GM21515 (cell line): ENCODE data around the gene HNRNPU.

ENCODE experiments used
- ATAC-seq: cut with Tn5 transposase; IDR thresholded peaks from one replicate; pipeline ENCODE4 v1.9.1; 2021; ENCODE audit not compliant: unreplicated experiment

Gene HNRNPU

DNA sequence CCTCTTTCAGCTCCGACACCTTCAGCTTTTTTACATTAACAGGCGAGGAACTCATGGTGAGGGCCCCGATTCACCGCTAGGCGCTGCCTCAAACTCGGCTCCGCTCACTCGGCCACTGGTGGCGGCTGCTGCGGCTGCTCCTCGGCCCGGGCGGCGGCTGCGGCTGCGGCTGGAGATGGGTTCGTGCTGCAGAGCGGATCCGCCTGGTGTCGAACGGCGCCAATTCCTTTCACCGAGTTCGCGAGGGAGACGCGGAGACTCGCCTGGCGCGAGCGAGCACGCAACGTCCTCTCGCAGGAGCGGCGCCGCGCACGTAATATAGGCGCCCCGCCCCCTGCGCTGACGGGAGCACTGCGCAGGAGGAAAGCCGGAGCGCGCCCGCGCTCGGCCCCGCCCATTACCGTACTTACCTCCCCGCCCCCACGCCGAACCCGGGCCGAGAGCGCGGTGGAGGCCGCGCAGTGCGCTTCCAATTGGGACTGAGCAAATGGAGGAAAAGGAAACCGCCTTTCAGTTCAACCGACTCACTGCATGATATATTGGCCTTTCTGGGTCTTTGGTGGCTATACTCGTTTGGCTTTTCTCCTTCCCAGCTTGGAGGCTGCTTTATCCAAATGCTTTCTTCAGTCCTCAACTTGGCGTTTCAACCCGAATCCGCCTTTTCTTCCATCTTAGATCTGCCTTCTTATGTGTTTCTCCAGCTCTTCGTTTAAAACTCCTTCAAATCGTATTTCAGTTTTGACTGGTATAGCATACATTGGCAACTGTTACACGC, at the start of gene HNRNPU:
Gene HNRNPU (minus strand): TSS at position 291 of the 775 bp plus-strand sequence. CDS start 236 bp downstream, at position 55.
- ATAC-seq: peak; percentile 68

DNA sequence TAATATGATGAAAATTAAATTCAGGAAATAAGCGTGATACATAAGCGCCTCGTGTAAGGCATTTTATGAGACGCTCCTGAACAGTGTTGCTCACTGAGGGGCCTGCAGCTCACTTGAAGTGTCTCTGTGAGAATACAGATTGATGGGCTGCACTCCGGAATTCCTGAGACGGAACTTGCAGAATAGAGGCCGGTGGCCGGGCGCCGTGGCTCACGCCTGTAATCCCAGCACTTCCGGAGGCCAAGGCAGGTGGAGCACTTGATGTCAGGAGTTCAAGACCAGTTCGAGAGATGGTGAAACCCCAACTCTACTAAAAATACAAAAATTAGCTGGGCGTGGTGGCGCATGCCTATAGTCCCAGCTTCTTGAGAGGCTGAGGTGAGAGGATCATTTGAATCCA, 49.5 kb upstream of the HNRNPU start:
- ATAC-seq: no peak

DNA sequence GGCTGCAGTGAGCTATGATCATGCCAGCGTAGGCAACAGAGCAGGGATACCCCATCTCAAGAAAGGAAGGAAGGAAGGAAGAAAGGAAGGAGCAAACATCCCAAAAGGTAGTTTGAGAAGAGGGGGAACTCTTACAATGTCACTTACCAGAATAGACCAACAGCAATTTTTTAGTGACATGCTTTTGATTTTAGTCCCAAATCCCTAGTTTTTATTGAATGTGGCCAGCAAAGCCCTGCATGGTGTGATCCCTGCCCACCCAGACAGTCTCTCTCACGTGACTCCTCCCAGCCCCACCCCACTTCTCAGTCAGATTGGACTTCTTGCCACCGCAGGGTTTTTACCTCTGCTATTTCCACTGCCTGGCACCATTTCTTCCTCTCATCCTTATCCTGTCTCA, 39.8 kb upstream of the HNRNPU start:
- no peak for ATAC-seq

DNA sequence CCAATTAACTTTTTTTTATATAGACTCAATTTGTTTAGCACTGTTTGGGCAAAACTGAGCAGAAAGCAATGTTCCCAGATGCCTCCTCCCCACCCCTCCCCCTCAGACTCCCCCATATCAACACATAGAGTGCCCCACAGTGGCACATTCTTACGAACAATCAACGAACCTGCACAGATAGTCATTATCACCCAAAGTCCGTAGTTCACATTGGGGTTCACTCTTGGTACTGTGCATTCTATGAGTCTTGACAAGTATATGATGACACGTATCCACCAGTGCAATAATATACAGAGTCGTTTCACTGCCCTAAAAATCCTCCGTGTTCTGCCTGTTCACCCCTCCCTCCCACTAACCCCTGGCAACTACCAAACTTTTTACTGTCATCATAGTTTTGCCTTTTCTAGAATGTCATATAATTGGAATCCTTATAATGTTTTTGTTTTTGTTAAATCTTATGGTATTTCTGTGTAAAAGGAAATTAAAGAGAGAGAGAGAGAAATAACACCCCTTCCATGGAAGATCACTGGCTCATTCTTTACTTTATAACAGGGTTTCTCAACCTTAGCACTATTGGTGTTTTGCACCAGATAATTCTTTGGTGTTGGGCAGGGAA, 37.2 kb upstream of the HNRNPU start:
- ATAC-seq: no peak

DNA sequence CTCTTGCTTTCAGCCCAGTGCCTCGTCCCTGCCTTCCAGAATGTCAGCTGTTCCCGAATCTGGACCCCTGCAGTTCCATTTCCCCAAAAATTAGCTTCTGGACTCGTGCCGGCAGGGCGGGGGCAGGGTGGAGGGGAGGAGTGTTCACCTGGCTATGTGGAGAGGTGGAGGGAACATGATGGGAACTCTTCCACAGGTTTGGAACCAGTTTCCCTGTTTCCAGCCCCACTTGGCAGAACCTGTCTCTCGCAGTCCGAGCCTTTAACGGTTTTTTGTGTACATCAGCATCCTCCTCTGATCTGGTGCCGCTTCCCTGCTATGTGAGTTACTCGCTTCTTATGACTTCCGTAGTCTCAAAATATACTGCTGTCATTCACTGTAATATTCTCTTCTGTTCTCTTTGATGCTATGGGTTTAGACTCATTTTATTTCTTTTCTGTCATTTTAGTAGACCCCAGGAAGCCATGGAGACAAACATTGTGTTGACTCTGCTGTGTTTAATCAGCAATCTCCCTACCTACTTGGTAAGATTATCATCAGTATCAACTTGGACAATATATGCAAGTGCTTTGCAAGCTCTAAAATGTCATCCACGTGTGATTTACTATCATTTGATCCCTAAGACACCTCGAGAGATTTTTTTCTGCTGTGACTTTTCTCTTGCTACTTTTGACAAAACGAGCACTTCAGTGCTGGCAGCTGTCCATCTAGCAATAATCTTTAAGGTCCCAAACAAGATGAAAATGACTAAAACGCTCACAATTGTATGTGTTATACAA, 33.3 kb upstream of the HNRNPU start:
- no peak for ATAC-seq

DNA sequence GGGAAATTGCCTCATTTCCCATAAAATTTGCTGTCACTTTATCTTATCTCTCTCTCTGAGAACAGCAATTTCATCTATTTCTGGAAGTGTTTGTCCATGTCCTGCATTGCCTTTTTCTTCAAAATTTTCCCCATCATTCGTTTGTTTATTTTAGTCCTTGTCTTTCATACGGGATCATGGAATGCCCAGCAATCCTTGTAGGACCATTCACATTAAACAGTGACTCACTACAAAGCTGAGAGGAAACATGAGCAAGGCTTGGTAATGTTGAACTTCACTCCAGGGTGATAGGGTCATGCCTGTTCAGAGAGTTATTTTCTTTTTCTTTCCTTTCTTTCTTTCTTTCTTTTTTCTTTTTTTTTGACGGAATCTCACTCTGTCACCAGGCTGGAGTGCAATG, 32.2 kb upstream of the HNRNPU start:
- no peak for ATAC-seq

DNA sequence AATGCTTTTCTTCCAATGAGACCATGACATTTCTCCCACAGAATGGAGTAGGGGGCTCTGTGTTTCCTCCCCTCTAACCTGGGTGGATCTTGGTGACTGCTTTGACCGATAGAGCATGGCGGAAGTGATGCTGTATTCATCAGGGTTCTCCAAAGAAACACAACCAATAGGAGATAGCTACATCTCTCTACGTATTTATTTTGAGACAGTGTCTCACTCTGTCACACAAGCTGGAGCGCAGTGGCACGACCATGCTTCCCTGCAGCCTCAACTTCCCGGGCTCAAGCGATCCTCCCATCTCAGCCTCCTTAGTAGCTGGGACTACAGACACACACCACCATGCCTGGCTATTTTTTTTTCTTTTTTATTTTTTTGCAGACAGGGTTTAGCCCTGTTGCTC, 29.5 kb upstream of the HNRNPU start:
- ATAC-seq: no peak

DNA sequence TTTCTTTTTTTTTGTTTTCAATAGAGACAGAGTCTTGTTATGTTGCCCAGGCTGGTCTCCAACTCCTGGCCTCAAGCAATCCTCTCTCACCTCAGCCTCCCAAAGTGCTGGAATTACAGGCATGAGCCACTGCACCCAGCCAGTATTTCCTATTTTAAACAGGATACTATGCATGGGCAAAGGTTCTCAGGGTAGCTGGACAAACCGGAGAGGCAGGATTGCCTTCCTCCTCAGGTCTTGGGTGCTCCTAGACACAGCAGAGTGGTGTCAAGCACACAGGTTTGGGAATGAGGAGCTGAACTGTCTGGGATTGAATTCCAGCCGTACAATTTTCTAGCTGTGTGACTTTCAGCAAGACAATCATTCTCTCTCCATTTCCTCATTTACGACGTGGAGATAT, 22.9 kb upstream of the HNRNPU start:
- ATAC-seq: no peak

DNA sequence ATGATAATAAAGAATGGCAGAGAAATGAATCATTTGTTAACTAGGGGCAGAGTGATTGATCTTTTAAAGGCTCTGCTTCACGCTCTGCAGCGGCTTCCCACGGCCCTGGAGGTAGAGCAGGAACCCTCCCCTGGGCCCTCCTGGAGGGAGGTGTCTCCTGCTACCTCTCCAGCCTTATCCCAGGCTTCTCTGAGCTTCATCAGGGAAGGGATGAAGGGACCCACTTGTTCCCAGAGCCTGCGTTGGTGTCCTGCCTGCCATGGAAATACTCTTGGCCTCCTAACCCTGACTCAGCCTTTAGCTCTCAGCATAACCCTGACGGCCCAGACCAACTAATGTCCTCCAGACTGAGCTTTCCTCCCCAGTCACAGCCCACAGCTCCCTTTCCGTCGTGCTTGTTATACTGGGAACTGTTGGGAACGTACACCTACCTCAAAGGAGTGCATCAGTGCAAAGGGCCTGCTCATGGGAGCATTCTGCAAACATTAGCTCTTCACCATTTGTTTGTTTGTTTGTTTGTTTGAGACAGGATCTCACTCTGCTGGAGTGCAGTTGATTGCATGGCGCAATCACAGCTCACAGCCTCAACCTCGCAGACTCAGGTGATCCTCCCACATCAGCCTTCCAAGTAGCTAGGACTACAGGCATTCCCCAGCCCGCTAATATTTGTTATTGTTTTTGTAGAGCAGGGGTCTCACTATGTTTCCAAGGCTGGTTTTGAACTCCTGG, 17.4 kb upstream of the HNRNPU start:
- ATAC-seq: no peak

DNA sequence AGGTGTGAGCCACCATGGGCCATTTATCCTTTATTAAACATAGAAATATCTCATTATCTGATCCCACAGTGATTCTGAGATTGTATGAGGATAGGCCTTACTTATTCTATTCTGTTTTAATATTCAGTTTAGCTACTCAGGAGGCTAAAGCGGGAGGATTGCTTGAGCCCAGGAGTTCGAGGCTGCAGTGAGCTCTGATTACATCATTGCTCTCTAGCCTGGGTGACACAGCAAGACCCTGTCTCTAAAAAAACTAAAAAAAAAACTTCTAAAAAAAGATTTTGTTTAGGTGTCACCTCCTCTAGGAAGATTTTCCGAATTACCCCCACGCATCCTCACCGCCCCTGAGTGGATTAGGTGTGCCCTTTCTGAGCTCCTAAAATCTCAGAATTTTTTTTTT, 14.3 kb upstream of the HNRNPU start:
- no peak for ATAC-seq

DNA sequence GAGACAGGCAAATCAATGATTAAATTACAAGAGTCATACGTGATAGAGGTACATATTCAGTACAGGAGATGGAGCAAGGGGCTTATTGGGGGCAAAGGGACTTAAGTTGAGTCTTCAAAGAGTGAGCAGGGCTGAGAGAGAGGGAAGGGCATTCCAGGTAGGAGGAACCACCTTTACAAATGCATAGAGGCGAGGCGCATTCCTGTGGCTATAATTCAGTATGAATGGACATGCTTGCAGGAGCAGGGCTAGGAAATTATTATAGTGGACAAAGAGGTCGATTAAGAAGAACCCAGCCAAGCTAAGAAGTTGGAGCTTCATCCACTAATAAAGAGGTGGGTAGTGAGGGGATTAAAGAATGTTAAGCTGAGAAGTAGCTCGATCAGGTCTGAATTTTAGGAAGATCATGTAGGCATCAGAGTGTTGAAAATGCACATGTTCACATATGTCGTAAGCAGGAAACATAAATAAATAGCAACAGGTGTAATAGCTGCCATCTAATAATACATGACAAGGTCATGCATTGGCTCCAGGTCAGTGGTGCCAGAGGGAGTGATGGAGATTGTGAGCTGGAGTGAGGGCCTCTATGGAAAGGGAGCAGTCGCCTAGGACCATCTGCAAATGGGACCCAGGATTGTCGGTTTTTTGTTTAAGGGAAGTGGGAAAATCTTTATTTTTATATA, 12.0 kb upstream of the HNRNPU start:
- ATAC-seq: no peak

DNA sequence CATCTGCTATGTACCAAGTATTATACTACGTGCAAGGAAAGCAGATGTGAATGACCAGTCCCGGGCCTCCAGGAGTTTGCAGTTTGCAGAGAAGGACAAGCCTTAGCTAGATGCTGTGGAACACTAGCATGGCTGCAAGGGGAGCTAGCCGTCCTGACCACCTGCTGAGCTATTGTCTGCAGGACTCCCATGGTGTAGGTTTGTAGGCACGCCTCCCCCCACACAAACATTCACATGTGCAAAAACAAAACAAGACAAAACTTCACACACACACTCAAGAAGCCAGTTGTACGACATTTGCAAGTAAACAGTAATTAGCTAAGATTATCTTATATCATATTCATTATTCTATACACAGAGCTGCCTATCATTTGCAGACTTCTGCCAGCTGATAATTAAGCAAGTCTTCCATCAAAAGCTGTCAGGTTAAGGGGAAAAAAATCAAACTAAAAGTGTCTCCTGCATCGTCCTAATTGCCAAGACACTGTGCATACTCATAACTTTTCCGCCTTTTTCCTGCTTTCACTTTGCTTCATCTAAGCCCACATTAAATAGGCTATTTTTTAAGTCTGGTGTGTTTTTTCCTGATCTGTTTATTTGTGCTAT, 10.7 kb upstream of the HNRNPU start:
- ATAC-seq: no peak

DNA sequence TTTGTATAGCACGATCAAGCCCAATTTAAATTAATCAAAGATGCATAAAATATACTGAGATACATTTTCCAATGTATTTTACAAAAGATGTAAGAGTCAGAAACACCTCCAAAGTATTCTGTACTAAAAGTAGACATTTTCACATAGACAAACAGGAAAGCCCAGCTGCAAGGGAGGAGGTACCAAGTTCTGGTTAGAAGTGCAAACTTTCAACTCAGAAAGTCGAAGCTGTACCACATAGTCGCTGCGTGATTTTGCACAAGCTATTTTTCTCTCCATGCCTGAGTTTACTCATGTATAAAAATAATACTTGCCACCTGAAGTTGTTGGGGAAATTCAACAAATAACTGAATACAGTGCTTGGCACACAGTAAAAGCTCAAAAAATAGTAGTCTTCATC, 5.6 kb upstream of the HNRNPU start:
- no peak for ATAC-seq

DNA sequence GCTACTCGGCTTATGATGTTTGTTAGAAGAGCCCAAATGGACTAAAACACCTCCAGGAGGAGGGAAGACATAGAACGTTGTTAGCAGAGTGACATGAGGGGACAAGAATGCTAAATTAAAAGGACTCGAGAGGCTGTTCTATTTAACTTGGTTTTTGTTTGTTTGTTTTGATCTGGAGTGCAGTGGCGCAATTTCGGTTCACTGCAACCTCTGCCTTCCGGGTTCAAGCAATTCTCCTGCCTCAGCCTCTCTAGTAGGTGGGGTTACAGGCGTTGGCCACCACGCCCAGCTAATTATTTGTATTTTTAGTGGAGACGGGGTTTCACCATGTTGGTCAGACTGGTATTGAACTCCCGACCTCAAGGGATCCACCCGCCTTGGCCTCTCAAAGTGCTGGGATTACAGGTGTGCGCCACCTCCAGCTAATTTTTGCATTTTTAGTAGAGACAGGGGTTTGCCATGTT, 5.1 kb upstream of the HNRNPU start:
- ATAC-seq: no peak

DNA sequence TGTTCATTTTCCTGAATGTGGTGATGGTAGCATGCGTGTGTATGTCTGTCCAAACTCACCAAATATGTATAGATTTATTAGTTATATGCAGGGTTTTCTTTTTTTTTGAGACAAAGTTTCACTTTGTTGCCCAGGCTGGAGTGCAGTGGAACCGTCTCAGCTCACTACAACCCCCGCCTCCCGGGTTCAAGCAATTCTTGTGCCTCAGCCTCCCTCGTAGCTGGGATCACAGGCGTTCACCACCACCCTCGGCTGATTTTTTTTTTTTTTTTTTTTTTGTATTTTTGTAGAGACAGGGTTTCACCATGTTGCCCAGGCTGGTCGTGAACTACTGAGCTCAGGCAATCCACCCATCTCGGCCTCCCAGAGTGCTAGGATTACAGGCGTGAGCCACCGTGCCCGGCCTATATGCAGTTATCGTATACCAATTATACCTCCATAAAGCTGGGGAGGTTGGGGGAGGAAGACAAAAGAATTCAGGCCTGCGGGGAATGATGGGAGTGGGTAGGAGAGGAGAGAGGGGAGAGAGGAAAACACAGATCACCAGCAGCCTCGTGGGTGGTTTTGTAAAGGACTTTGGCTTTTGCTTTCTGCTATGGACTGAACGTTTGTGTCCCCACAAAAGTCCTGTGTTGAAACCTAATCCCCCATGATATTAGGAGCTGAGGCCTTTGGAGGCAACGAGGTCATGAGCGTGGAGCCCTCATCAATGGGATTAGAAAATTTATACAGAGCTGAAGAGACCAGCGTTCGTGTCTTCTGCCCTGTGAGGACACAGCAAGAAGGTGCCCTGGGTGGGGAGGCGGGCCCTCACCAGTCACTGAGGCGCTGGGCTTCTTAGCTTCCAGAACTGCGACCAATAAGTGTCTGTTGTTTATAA, 4.4 kb upstream of the HNRNPU start:
- no peak for ATAC-seq

DNA sequence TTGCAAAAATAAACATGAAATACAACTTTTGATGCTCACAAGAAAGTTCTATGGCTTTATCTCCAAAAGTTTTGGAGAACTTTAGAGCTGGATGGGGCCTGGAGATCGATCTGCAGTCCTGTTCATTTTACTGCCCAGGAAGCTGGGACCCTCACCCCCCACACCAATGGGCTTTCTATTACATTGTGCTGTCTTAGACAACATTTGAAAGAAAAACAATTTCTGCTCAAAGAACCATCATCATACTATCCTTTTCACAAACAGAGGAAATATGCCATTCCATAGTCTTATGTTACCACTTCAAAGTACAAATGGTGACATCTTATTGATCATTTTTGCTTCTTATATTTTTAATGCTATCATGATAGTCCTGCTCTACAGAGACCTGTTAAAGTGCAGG, 2.0 kb upstream of the HNRNPU start:
- ATAC-seq: no peak

DNA sequence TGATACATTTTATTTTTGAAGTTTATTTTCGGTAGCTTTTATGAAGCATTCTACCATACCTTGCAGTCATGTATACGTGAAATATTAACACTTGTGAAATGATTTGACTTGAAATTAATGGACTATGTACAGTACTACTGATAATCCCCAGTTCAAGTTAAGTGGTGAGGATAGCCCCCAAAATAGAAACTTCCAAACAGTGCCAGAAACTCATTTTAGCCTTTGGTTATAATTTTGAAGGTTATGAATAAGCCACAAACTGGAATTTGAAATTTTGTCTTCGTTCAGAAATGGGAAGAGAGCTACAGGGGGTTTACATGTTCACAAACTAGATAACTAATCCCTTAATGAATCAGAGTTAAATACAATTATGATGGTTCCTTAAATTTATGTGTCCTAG, 1.5 kb upstream of the HNRNPU start:
- ATAC-seq: no peak

DNA sequence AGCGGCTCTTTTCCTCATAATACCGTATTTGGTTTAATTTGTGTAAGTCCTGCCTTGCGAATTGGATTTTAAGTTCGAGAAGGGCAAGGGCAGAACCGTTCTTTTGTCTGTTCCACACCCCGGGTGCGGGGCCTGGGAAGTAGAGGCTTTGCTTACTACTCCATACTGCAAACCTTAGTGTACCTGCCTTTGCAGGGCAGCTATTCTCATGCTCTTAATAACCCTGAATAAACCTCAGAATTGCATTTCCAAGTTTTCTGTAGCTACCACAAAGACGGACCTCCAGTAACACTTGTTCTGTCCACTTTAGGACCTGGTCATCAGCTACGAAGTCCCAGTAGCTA, 657 bp upstream of the HNRNPU start:
- no peak for ATAC-seq

DNA sequence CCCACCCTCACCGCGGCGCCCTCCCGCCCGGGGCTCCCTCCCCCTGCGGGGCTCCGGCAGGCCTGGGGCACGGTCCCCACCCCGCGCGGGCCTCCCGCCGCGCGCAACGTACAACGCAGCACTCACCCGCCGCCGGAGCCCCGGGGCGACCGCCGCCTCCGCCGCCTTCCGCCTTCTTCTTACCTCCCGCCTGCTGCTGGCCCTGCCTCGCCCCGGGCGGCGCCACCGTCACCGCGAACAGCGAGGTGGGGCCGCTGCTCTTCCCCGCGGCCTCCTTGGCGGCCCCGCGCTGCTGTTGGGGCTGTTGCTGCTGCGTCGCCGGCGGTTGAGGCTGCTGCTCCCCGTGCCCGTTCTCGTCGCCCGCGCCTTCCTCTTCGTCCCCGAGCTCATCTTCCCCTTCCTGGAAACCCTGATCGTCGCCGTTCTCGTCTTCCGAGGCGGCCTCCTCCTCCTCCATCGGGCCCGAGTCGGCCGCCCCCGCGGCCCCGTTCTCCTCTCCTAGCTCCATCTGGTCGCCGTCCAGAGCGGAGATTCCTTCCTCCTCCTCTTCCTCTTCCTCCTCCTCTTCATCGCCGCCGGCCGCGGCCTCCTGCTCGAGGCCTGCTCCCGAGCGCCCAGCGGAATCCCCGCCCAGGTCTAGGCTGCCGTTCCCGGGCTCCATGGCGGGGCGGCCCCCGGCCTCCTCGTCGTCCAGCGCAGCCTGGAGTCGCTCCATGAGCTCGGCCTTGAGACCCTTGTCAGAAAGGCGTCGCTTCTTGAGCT, 671 bp downstream of the HNRNPU start:
- ATAC-seq: peak; percentile 8
